Adipocyte (in vitro differentiated cells): ENCODE results near the gene CCDC88C.

Experiments
- DNase-seq: peaks from one replicate; pipeline ENCODE4 v3.0.0-alpha.2; 2015; ENCODE audit warnings: low read depth
- H3K27me3 ChIP-seq: replicated peaks from 2 replicates; pipeline ENCODE4 v1.7.0; 2013; ENCODE audit warnings: mild to moderate bottlenecking, low read length, moderate library complexity; ENCODE audit not compliant: control insufficient read depth, insufficient read depth
- H3K36me3 ChIP-seq: 2 replicates; pipeline ENCODE4 v1.7.0; 2013; ENCODE audit warnings: low read length, mild to moderate bottlenecking, moderate library complexity; ENCODE audit not compliant: control insufficient read depth, insufficient read depth, severe bottlenecking
- H3K4me1 ChIP-seq: 2 replicates; pipeline ENCODE4 v1.7.0; 2013; ENCODE audit warnings: mild to moderate bottlenecking, low read length, moderate library complexity; ENCODE audit not compliant: control insufficient read depth, insufficient read depth
- H3K4me3 ChIP-seq: 2 replicates; pipeline ENCODE4 v1.7.0; 2013; ENCODE audit warnings: mild to moderate bottlenecking, low read length, moderate library complexity
- H3K9ac ChIP-seq: 2 replicates; pipeline ENCODE4 v1.7.0; 2013; ENCODE audit warnings: mild to moderate bottlenecking, low read length, moderate library complexity
- H3K9me3 ChIP-seq: 2 replicates; pipeline ENCODE4 v1.7.0; 2013; ENCODE audit warnings: mild to moderate bottlenecking, low read length, moderate library complexity; ENCODE audit not compliant: control insufficient read depth

The CCDC88C gene

DNA sequence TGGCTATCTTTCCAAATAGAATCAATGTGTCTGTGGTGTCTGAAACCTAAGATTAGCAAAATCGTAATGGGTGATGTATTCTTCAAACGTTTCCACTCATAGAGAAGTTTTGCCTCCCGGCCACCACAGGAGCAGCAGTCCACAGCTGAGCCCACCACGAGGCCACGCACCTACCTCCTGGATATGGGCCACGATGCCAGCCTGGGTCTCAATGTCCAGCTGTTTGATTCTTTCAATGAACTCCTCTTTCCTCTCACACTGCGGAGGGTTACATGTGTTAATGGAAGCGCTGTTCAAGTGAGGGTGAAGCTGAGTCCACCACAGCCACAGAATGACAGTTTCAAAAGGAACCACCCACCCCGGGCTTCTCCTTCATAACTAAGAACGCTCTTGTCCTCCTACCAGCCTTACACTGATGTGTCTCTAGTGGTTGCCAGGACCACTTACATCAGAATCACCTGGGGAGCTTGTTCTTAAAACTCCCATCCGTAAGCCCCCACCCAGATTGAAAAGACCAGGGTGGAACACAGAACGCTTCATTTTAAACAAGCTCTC lies 75.3 kb downstream of the CCDC88C start:
- Histone ChIP-seq H3K27me3 (peaks cover 45% of the 10 kb centered on the region), H3K4me3 (no peak overlapping the region), H3K4me1 (no peaks in the 10 kb centered on the region), H3K36me3 (no peaks in the 10 kb centered on the region), H3K9me3 (no peaks in the 10 kb centered on the region), H3K9ac (no peak overlapping the region)
- no peak for DNase-seq

- Histone ChIP-seq H3K36me3 (no peaks in the 10 kb centered on the region), H3K4me1 (no peaks in the 10 kb centered on the region)
- no peak for DNase-seq
Observed at GRCh38 chr14:91341751-91342154, 75.9 kb downstream of the CCDC88C start.

DNA sequence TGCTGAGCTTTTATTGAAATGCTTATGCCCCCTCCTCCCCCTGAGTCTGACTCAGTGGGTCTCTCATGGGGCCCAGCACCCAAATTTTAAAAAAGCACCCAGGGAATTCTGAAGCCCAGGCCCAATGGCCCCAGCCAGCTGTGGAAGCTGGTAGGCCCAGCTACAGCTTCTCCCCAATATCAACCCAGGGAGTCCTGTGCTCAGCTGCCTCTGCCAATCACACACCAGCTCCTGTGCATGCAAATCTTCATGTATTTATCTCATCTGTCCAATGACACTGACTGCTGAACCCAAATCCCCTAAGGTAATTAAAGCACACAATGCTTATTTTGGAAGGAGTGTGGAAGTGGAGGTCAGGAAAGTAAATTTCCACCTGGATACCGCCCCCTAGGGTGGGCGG lies 76.3 kb downstream of the CCDC88C start:
- DNase-seq, result no peak
- Histone ChIP-seq H3K9ac (no peak overlapping the region), H3K9me3 (no peaks in the 10 kb centered on the region), H3K4me3 (no peak overlapping the region), H3K4me1 (no peaks in the 10 kb centered on the region), H3K36me3 (no peaks in the 10 kb centered on the region), H3K27me3 (peaks cover 47% of the 10 kb centered on the region)

More at GRCh38 chr14:91341751-91342154, 75.9 kb downstream of the CCDC88C start:
- H3K27me3 ChIP-seq, result peaks cover 46% of the 10 kb centered on the region
- H3K9ac ChIP-seq, result no peak overlapping the region
- no peak overlapping the region for H3K4me3 ChIP-seq
- no peaks in the 10 kb centered on the region for H3K9me3 ChIP-seq

- no peaks in the 10 kb centered on the region for H3K9me3 ChIP-seq
- DNase-seq, result no peak
- no peaks in the 10 kb centered on the region for H3K4me1 ChIP-seq
- peaks cover 53% of the 10 kb centered on the region for H3K27me3 ChIP-seq
- H3K4me3 ChIP-seq, result no peak overlapping the region
- no peak overlapping the region for H3K9ac ChIP-seq
- no peaks in the 10 kb centered on the region for H3K36me3 ChIP-seq
Observed at GRCh38 chr14:91339671-91340369, 77.8 kb downstream of the CCDC88C start.

DNA sequence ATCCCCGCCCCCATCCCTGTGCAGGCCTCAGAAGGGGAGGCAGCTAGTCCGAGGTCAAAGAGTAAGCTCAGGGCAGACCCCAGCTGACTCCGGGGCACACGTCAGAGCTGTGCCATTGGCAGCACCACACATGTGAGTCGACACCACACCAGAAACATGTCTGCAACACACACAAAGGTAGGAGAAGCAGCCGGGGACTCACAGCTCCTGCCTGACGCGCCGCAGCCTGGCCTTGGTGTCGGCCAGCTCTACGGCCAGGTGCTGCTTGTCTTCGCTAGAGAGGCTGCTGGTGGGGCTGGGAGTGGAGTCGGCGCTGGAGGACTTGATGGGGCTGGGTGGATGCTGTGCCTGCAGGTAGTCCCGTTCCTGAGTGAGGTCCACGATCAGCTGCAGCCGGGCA lies 78.5 kb downstream of the CCDC88C start:
- Histone ChIP-seq H3K4me1 (no peaks in the 10 kb centered on the region), H3K27me3 (peaks cover 60% of the 10 kb centered on the region), H3K4me3 (no peak overlapping the region), H3K9me3 (no peaks in the 10 kb centered on the region), H3K9ac (no peak overlapping the region), H3K36me3 (no peaks in the 10 kb centered on the region)
- no peak for DNase-seq

GRCh38 chr14:91338379-91338778 lies 79.2 kb downstream of the CCDC88C start:
- H3K36me3 ChIP-seq, result no peaks in the 10 kb centered on the region
- H3K9ac ChIP-seq, result no peak overlapping the region
- no peaks in the 10 kb centered on the region for H3K4me1 ChIP-seq
- peaks cover 66% of the 10 kb centered on the region for H3K27me3 ChIP-seq
- H3K9me3 ChIP-seq, result no peaks in the 10 kb centered on the region
- no peak for DNase-seq
- H3K4me3 ChIP-seq, result no peak overlapping the region

GRCh38 chr14:91337699-91338335 lies 79.8 kb downstream of the CCDC88C start:
- Histone ChIP-seq H3K9me3 (no peaks in the 10 kb centered on the region), H3K4me3 (no peak overlapping the region), H3K9ac (no peak overlapping the region), H3K36me3 (no peaks in the 10 kb centered on the region), H3K4me1 (no peaks in the 10 kb centered on the region), H3K27me3 (peaks cover 67% of the 10 kb centered on the region)
- no peak for DNase-seq

- Histone ChIP-seq H3K4me1 (no peaks in the 10 kb centered on the region), H3K9me3 (no peaks in the 10 kb centered on the region), H3K9ac (no peak overlapping the region), H3K36me3 (no peaks in the 10 kb centered on the region), H3K27me3 (peaks cover 85% of the 10 kb centered on the region), H3K4me3 (no peak overlapping the region)
- no peak for DNase-seq
Observed at GRCh38 chr14:91336093-91336450, 81.5 kb downstream of the CCDC88C start.

DNA sequence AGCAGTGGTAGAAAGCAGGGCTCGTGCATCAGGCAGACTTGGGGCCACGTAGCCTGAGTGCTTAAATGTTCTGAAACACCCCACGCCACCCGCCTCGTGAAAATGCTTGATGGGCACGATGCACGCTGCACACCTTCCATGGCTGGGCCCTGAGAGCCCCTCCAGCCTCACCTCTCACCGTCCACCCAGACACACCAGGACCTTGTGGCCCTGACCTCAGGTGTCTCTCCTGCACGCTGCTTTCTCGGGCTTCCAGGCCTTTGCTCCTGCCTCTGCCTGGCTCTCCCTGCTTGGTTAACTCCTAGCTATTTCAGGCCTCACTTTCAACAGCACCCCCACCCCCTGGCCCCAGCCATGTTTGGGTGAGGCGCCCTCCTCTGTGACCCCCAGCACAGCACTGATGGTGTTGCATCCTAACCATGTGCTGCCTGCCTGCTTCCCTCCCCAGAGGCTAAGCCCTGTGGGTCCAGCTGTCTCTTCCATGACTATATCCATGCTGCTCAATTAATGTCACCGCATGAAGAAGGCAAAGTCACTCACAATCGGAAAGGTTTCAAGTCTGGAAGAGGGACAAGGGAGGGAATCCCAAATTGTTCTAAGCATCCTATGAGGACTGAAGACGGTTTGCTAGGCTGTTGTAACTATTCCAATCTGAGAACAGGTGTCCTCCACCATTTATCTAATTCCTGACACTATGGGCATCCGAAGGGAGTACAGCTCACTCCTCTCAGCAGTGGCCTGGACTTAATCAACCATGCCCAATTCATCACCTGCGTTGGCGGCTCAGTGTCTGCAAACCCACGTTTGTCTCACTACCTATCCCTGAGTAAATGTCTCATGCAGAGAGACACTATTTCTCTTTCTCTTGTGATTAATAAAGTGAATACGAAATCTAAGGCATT lies 82.2 kb downstream of the CCDC88C start:
- DNase-seq, result no peak
- Histone ChIP-seq H3K9ac (no peak overlapping the region), H3K27me3 (peaks cover 90% of the 10 kb centered on the region), H3K4me3 (no peak overlapping the region), H3K4me1 (no peaks in the 10 kb centered on the region), H3K9me3 (no peaks in the 10 kb centered on the region), H3K36me3 (no peaks in the 10 kb centered on the region)

DNA sequence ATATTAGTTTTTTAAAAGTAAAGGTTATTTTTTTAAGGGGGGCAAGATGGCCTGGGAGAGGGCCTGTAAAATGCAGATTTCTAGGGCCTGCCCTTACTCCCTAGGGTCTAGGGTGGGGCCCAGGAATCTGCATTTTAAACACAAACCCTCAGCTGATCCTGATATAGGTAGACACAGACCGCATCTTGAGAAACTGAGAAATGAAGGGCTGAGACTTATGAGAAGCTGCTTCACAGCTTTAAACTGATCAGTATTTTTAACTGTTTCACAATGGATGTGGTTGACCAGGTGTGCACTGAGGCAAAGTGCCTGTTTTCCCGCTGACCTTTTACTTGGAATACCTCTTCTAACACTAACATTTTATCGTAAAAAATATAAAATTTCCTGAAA lies 84.0 kb downstream of the CCDC88C start:
- no peak overlapping the region for H3K4me3 ChIP-seq
- no peaks in the 10 kb centered on the region for H3K4me1 ChIP-seq
- no peak for DNase-seq
- no peak overlapping the region for H3K9ac ChIP-seq
- H3K36me3 ChIP-seq, result no peaks in the 10 kb centered on the region
- peaks cover 89% of the 10 kb centered on the region for H3K27me3 ChIP-seq
- H3K9me3 ChIP-seq, result no peaks in the 10 kb centered on the region
